Adipocyte (in vitro differentiated cells): ENCODE results near the gene PPP6R1.

Source experiments
- DNase-seq: peaks from one replicate; pipeline ENCODE4 v3.0.0-alpha.2; 2015; ENCODE audit warnings: low read depth
- H3K27me3 ChIP-seq: replicated peaks from 2 replicates; pipeline ENCODE4 v1.7.0; 2013; ENCODE audit warnings: mild to moderate bottlenecking, low read length, moderate library complexity; ENCODE audit not compliant: control insufficient read depth, insufficient read depth
- H3K36me3 ChIP-seq: 2 replicates; pipeline ENCODE4 v1.7.0; 2013; ENCODE audit warnings: low read length, mild to moderate bottlenecking, moderate library complexity; ENCODE audit not compliant: control insufficient read depth, insufficient read depth, severe bottlenecking
- H3K4me1 ChIP-seq: 2 replicates; pipeline ENCODE4 v1.7.0; 2013; ENCODE audit warnings: mild to moderate bottlenecking, low read length, moderate library complexity; ENCODE audit not compliant: control insufficient read depth, insufficient read depth
- H3K4me3 ChIP-seq: 2 replicates; pipeline ENCODE4 v1.7.0; 2013; ENCODE audit warnings: mild to moderate bottlenecking, low read length, moderate library complexity
- H3K9ac ChIP-seq: 2 replicates; pipeline ENCODE4 v1.7.0; 2013; ENCODE audit warnings: mild to moderate bottlenecking, low read length, moderate library complexity
- H3K9me3 ChIP-seq: 2 replicates; pipeline ENCODE4 v1.7.0; 2013; ENCODE audit warnings: mild to moderate bottlenecking, low read length, moderate library complexity; ENCODE audit not compliant: control insufficient read depth

Gene PPP6R1

GRCh38 chr19:55300886-55301458 is 42.2 kb upstream of the PPP6R1 start:
- Histone ChIP-seq H3K4me3 (no peak overlapping the region), H3K9me3 (no peaks in the 10 kb centered on the region), H3K27me3 (no peaks in the 10 kb centered on the region), H3K36me3 (no peaks in the 10 kb centered on the region), H3K4me1 (peaks cover 6% of the 10 kb centered on the region), H3K9ac (peak overlapping the region; percentile 89)
- DNase-seq = no peak

- Histone ChIP-seq H3K9ac (no peak overlapping the region), H3K36me3 (no peaks in the 10 kb centered on the region), H3K9me3 (no peaks in the 10 kb centered on the region), H3K4me1 (peaks cover 6% of the 10 kb centered on the region), H3K27me3 (no peaks in the 10 kb centered on the region), H3K4me3 (no peak overlapping the region)
- no peak for DNase-seq
These were observed 41.2 kb upstream of the PPP6R1 start for GRCh38 chr19:55299991-55300390.

GRCh38 chr19:55297267-55297666 is 38.5 kb upstream of the PPP6R1 start:
- Histone ChIP-seq H3K9me3 (no peaks in the 10 kb centered on the region), H3K36me3 (no peaks in the 10 kb centered on the region), H3K9ac (no peak overlapping the region), H3K27me3 (no peaks in the 10 kb centered on the region), H3K4me1 (peaks cover 6% of the 10 kb centered on the region), H3K4me3 (no peak overlapping the region)
- DNase-seq = no peak

- no peaks in the 10 kb centered on the region for H3K27me3 ChIP-seq
- H3K4me1 ChIP-seq = no peaks in the 10 kb centered on the region
- H3K36me3 ChIP-seq = no peaks in the 10 kb centered on the region
- H3K4me3 ChIP-seq = no peak overlapping the region
- H3K9ac ChIP-seq = no peak overlapping the region
- no peaks in the 10 kb centered on the region for H3K9me3 ChIP-seq
- DNase-seq = no peak
These were observed 30.4 kb upstream of the PPP6R1 start for GRCh38 chr19:55289117-55289796.

GRCh38 chr19:55287361-55288079 is 28.7 kb upstream of the PPP6R1 start:
- H3K27me3 ChIP-seq = no peaks in the 10 kb centered on the region
- H3K36me3 ChIP-seq = no peaks in the 10 kb centered on the region
- H3K9ac ChIP-seq = no peak overlapping the region
- DNase-seq = no peak
- H3K9me3 ChIP-seq = no peaks in the 10 kb centered on the region
- no peak overlapping the region for H3K4me3 ChIP-seq
- H3K4me1 ChIP-seq = no peaks in the 10 kb centered on the region

GRCh38 chr19:55285229-55285890 is 26.5 kb upstream of the PPP6R1 start:
- peak; percentile 9 for DNase-seq
- no peak overlapping the region for H3K4me3 ChIP-seq
- H3K36me3 ChIP-seq = no peaks in the 10 kb centered on the region
- no peak overlapping the region for H3K9ac ChIP-seq
- H3K4me1 ChIP-seq = peaks cover 10% of the 10 kb centered on the region
- H3K9me3 ChIP-seq = no peaks in the 10 kb centered on the region
- no peaks in the 10 kb centered on the region for H3K27me3 ChIP-seq

GRCh38 chr19:55284405-55285058 is 25.7 kb upstream of the PPP6R1 start:
- Histone ChIP-seq H3K36me3 (no peaks in the 10 kb centered on the region), H3K4me3 (no peak overlapping the region), H3K9ac (no peak overlapping the region), H3K4me1 (peaks cover 11% of the 10 kb centered on the region), H3K9me3 (no peaks in the 10 kb centered on the region), H3K27me3 (no peaks in the 10 kb centered on the region)
- DNase-seq = peak; percentile 8

- H3K36me3 ChIP-seq = no peaks in the 10 kb centered on the region
- peaks cover 19% of the 10 kb centered on the region for H3K4me1 ChIP-seq
- no peak within 1 kb of the TSS for H3K4me3 ChIP-seq
- no peaks in the 10 kb centered on the region for H3K9me3 ChIP-seq
- no peak within 1 kb of the TSS for H3K9ac ChIP-seq
- peak; percentile 87 for DNase-seq
- no peaks in the 10 kb centered on the region for H3K27me3 ChIP-seq
These were observed 24.9 kb upstream of the PPP6R1 start, which contains the start of gene BRSK1 for GRCh38 chr19:55283548-55284377. BRSK1 (plus strand) TSS chr19:55283997; CDS start chr19:55284443, 446 bp downstream.

GRCh38 chr19:55279770-55280643 is 21.2 kb upstream of the PPP6R1 start, which contains the start of gene HSPBP1:
HSPBP1 (minus strand) TSS chr19:55280110; CDS start chr19:55279608, 502 bp downstream.
- H3K27me3 ChIP-seq = no peaks in the 10 kb centered on the region
- peak within 1 kb of the TSS; percentile 84 for H3K9ac ChIP-seq
- H3K9me3 ChIP-seq = no peaks in the 10 kb centered on the region
- peaks cover 19% of the 10 kb centered on the region for H3K4me1 ChIP-seq
- H3K4me3 ChIP-seq = peak within 1 kb of the TSS; percentile 92
- peaks cover 4% of the 10 kb centered on the region for H3K36me3 ChIP-seq
- DNase-seq = peak; percentile 93
